ENCODE results near the gene C18orf63. TPM values are rescaled to one million over a fixed set of nuclear protein-coding genes. Genes with fewer than 3 reads are reported as not detected.

The C18orf63 gene
- total RNA-seq, 3 donors from 2014 or later = 0.16 TPM; not detected in 2

DNA sequence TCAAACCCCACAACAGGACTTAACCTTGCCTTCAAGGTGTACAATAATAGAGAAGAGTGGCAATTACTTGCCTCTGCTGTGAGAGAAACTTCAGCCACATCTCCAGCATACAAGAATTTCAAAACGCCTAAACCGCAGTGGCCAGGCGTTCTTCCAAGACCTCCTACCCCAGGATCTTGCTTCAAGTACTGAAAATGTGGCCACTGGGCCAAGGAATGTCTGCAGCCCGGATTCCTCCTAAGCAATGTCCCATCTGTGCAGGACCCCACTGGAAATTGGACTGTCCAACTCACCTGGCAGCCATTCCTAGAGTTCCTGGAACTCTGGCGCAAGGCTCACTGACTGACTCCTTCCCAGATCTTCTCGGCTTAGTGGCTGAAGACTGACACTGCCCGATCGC is 21.1 kb upstream of the C18orf63 start:
- DNase-seq (ENCODE audit: low spot score in 2 of 2) = peak in 1 of 2 donors; percentile 89
- H3K27me3 ChIP-seq = no peaks in the 10 kb centered on the region
- no peaks in the 10 kb centered on the region for H3K36me3 ChIP-seq
- no peak overlapping the region for H3K4me3 ChIP-seq
- no peaks in the 10 kb centered on the region for H3K9me3 ChIP-seq
- intact Hi-C loops (cut with DNase I; ENCODE audit: low total_unique reads) = no loop called here
- TF ChIP-seq POLR2AphosphoS5 (IDR thresholded peaks at IDR 0.05) (peak in 2 of 3 donors; percentile 37 to 53), POLR2A (IDR thresholded peaks at IDR 0.05) (no peak)
- TF ChIP-seq, protein P1, sequence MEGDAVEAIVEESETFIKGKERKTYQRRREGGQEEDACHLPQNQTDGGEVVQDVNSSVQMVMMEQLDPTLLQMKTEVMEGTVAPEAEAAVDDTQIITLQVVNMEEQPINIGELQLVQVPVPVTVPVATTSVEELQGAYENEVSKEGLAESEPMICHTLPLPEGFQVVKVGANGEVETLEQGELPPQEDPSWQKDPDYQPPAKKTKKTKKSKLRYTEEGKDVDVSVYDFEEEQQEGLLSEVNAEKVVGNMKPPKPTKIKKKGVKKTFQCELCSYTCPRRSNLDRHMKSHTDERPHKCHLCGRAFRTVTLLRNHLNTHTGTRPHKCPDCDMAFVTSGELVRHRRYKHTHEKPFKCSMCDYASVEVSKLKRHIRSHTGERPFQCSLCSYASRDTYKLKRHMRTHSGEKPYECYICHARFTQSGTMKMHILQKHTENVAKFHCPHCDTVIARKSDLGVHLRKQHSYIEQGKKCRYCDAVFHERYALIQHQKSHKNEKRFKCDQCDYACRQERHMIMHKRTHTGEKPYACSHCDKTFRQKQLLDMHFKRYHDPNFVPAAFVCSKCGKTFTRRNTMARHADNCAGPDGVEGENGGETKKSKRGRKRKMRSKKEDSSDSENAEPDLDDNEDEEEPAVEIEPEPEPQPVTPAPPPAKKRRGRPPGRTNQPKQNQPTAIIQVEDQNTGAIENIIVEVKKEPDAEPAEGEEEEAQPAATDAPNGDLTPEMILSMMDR (IDR thresholded peaks at IDR 0.05) = no peak
- peak overlapping the region; percentile 55 for H3K27ac ChIP-seq
- H3K4me1 ChIP-seq = peaks cover 3 to 5% of the 10 kb centered on the region in 2 donors

DNA sequence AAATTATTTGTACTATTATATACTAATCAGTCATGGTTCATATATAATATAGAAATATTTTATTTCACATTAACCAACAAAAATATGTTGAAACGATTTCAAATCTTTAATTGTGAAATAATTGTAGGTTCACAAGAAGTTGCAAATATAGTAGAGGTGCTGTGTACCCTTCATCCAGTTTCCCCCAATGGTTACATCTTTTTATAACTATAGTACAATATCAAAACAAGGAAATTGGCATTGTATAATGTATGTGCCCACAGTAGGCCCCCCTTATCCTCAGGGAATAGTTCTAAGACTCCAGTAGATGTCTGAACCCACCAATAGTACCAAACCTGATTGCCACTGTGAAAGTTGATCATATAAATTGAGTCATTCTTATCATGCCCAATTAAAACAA is 16.5 kb upstream of the C18orf63 start:
- H3K4me1 ChIP-seq = no peaks in the 10 kb centered on the region
- intact Hi-C loops (cut with DNase I; ENCODE audit: low total_unique reads) = no loop called here
- H3K36me3 ChIP-seq = no peaks in the 10 kb centered on the region
- DNase-seq (ENCODE audit: low spot score in 2 of 2) = no peak
- TF ChIP-seq POLR2A (IDR thresholded peaks at IDR 0.05) (no peak), POLR2AphosphoS5 (IDR thresholded peaks at IDR 0.05) (no peak)
- TF ChIP-seq, protein P1 (IDR thresholded peaks at IDR 0.05) = no peak
- no peak overlapping the region for H3K27ac ChIP-seq
- no peak overlapping the region for H3K4me3 ChIP-seq
- no peaks in the 10 kb centered on the region for H3K27me3 ChIP-seq
- H3K9me3 ChIP-seq = no peaks in the 10 kb centered on the region

GRCh38 chr18:74299746-74300145 is 15.9 kb upstream of the C18orf63 start:
- Histone ChIP-seq H3K27me3 (no peaks in the 10 kb centered on the region), H3K27ac (no peak overlapping the region)
- intact Hi-C loops (cut with DNase I; ENCODE audit: low total_unique reads) = no loop called here

DNA sequence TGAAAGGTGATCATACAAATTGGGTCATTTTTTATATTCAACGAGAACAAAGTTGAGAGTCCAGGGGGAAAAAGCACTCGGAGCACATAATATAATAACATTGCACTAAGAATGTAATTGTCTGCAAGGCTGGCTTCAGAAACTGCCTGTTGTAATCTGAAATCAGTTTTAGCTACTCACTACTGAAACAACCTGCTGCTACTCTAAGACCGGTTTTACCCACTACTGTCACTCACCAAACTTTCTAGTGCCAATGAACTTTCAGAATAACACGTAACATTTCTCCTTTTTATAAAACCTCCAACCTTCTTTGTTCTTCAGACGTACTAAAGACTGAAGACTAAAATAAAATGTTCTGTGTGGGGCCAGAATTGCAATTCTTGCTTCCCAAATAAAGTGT is 12.3 kb upstream of the C18orf63 start:
- TF ChIP-seq POLR2AphosphoS5 (IDR thresholded peaks at IDR 0.05) (no peak), POLR2A (IDR thresholded peaks at IDR 0.05) (no peak)
- TF ChIP-seq, protein P1 (IDR thresholded peaks at IDR 0.05) = no peak
- Histone ChIP-seq H3K4me1 (no peaks in the 10 kb centered on the region), H3K9me3 (no peaks in the 10 kb centered on the region), H3K27me3 (no peaks in the 10 kb centered on the region), H3K4me3 (no peak overlapping the region), H3K27ac (no peak overlapping the region), H3K36me3 (no peaks in the 10 kb centered on the region)
- intact Hi-C loops (cut with DNase I; ENCODE audit: low total_unique reads) = no loop called here
- no peak for DNase-seq (ENCODE audit: low spot score in 2 of 2)

More at GRCh38 chr18:74299746-74300145, 15.9 kb upstream of the C18orf63 start:
- no peak overlapping the region for H3K4me3 ChIP-seq
- TF ChIP-seq, protein P1 (IDR thresholded peaks at IDR 0.05) = no peak
- TF ChIP-seq POLR2A (IDR thresholded peaks at IDR 0.05) (no peak), POLR2AphosphoS5 (IDR thresholded peaks at IDR 0.05) (no peak)
- no peaks in the 10 kb centered on the region for H3K36me3 ChIP-seq
- H3K9me3 ChIP-seq = no peaks in the 10 kb centered on the region
- H3K4me1 ChIP-seq = no peaks in the 10 kb centered on the region
- DNase-seq (ENCODE audit: low spot score in 2 of 2) = no peak

- Histone ChIP-seq H3K27ac (no peak overlapping the region), H3K9me3 (no peaks in the 10 kb centered on the region), H3K4me1 (no peaks in the 10 kb centered on the region), H3K4me3 (no peak overlapping the region), H3K27me3 (no peaks in the 10 kb centered on the region), H3K36me3 (no peaks in the 10 kb centered on the region)
- no peak for TF ChIP-seq POLR2A (IDR thresholded peaks at IDR 0.05)
- TF ChIP-seq, protein P1 (IDR thresholded peaks at IDR 0.05) = no peak
- no peak for TF ChIP-seq POLR2AphosphoS5 (IDR thresholded peaks at IDR 0.05)
- intact Hi-C loops (cut with DNase I; ENCODE audit: low total_unique reads) = no loop called here
- no peak for DNase-seq (ENCODE audit: low spot score in 2 of 2)
These were observed 11.7 kb upstream of the C18orf63 start for GRCh38 chr18:74303936-74304335.
